ENCODE results near the gene INKA2.
"Not testable (repeated sequence)": the region's sequence is repeated elsewhere in the genome, so short reads cannot be mapped to it uniquely, and the experiment has no call there.

INKA2 gene

DNA sequence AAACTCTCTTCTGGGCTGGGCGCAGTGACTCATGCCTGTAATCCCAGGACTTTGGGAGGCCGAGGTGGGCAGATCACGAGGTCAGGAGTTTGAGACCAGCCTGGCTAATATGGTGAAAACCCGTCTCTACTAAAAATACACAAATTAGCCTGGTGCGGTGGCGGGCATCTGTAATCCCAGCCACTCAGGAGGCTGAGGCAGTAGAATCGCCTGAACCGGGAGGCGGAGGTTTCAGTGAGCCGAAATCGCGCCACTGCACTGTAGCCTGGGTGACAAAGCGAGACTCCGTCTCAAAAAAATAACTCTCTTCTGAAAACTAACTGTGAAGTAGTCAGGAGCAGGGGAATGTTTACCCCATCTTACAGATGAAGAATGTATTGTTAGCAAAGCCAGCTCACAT is 3.1 kb upstream of the INKA2 start:
- Mint-ChIP-seq H3K27me3 (peaks cover 43% of the 10 kb centered on the region), H3K4me1 (peaks cover 19% of the 10 kb centered on the region)
- not testable (repeated sequence) for ATAC-seq; H3K27ac Mint-ChIP-seq; H3K4me3 Mint-ChIP-seq; DNase-seq; H3K9me3 Mint-ChIP-seq; H3K36me3 Mint-ChIP-seq (ENCODE audit: low read depth)

DNA sequence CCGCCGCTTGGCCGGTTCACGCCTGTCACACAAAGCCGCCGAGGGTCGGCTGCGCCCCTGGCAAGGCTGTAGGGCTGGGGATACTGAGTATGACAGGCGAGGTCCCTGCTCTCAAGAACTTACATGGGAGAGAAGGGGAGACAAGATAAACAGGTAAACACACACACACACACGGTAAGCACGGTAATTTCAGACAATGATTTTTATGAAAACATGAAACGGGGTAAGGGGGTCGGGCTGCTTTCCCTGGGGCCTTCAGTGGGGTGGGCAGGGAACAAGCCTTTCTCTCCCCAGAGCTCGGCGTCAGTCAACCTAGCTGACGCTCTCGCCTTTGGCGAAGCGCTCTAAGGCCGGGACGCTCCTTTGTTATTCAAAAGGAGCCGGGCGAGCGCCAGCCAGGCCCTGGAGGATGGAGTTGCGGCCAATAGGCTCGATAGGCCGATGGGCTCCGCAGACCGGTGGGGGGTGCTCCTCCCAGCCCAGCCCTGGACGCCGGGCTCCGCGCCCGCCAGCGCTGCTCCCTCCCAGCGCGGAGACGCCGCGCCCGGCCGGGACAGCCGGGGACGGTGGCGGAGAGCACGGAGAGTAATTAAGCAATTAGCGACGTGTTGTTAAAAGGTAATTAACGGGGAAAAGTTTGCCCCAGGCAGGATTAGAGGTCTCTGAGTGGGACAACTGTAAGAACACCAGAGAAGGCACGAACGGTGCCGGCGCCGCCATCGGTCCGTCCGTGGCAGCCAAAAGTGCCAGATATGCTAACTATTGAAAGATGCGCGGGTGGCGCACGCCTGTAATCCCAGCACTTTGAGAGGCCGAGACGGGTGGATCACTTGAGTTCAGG is 950 bp upstream of the INKA2 start:
- ATAC-seq, result no peak
- Mint-ChIP-seq H3K27ac (no peak overlapping the region), H3K36me3 (ENCODE audit: low read depth) (no peaks in the 10 kb centered on the region), H3K27me3 (peaks cover 46% of the 10 kb centered on the region), H3K4me1 (peaks cover 19% of the 10 kb centered on the region), H3K9me3 (no peaks in the 10 kb centered on the region), H3K4me3 (peak overlapping the region; percentile 82)
- DNase-seq, result peak; percentile 18

GRCh38 chr1:111738436-111739193 is 580 bp downstream of the INKA2 start:
- peak overlapping the region; percentile 82 for H3K4me3 Mint-ChIP-seq
- ATAC-seq (peak; percentile 60), DNase-seq (peak; percentile 51)
- H3K36me3 Mint-ChIP-seq (ENCODE audit: low read depth), result no peaks in the 10 kb centered on the region
- peaks cover 46% of the 10 kb centered on the region for H3K27me3 Mint-ChIP-seq
- H3K4me1 Mint-ChIP-seq, result peaks cover 19% of the 10 kb centered on the region
- H3K27ac Mint-ChIP-seq, result peak overlapping the region; percentile 81
- no peaks in the 10 kb centered on the region for H3K9me3 Mint-ChIP-seq

- Mint-ChIP-seq H3K27ac (peak overlapping the region; percentile 22), H3K4me1 (peaks cover 19% of the 10 kb centered on the region)
- ATAC-seq, result no peak
Observed at GRCh38 chr1:111738133-111738435, 1.1 kb downstream of the INKA2 start.

DNA sequence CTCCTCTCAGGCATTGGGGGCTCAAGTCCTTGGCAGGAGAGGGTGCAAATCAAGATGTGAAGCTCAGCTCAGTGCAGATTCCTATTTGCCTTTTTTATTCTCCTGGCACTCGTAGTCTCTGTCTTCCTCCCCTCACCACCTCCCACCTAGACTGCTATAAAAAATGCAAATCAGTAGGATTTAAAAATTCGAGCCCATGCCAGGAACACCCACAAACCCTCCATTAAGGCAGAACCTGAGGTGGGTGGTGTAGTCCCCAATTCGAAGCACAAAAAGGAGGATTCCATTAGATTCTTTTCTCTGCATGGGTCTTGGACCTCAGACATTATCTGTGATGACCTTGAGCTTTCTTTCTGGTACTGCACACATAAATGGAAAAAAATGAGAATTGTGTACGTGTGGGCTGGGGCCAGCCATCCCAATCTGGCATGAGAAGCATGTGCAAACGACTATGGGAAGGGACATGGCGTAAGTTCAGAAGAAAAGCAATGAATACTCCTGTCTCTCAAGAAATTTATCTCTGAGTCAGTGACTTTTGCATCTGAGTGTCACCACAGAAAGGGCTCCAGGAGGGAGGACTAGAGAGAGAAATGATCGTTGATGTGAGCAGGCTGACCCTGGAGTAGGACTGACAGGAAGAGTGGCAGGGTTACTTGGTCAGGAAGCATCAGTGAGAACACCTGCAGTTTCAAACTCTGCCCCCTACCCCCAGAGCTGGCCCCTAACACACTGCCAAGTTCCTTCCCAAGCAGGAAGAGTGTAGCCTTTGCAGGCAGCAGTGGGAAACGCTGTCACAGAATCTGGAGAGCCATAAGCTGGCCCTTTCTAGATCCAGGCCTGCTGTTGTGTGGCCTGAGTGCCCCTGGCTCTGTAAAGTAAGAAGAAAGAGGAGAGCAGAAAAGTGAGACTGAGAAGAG is 1.7 kb downstream of the INKA2 start:
- DNase-seq (no peak), ATAC-seq (no peak)
- Mint-ChIP-seq H3K27me3 (peaks cover 43% of the 10 kb centered on the region), H3K4me3 (peak overlapping the region; percentile 82), H3K36me3 (ENCODE audit: low read depth) (no peaks in the 10 kb centered on the region), H3K4me1 (peaks cover 19% of the 10 kb centered on the region), H3K9me3 (no peaks in the 10 kb centered on the region), H3K27ac (peak overlapping the region; percentile 22)

More at GRCh38 chr1:111738133-111738435, 1.1 kb downstream of the INKA2 start:
- no peak for DNase-seq
- peak overlapping the region; percentile 82 for H3K4me3 Mint-ChIP-seq
- no peaks in the 10 kb centered on the region for H3K36me3 Mint-ChIP-seq (ENCODE audit: low read depth)
- H3K9me3 Mint-ChIP-seq, result no peaks in the 10 kb centered on the region
- H3K27me3 Mint-ChIP-seq, result peaks cover 46% of the 10 kb centered on the region

GRCh38 chr1:111736548-111737215 is 2.5 kb downstream of the INKA2 start:
- H3K27me3 Mint-ChIP-seq, result peaks cover 36% of the 10 kb centered on the region
- H3K36me3 Mint-ChIP-seq (ENCODE audit: low read depth), result no peaks in the 10 kb centered on the region
- DNase-seq (no peak), ATAC-seq (no peak)
- no peak overlapping the region for H3K27ac Mint-ChIP-seq
- H3K4me1 Mint-ChIP-seq, result peaks cover 19% of the 10 kb centered on the region
- no peak overlapping the region for H3K4me3 Mint-ChIP-seq
- no peaks in the 10 kb centered on the region for H3K9me3 Mint-ChIP-seq

DNA sequence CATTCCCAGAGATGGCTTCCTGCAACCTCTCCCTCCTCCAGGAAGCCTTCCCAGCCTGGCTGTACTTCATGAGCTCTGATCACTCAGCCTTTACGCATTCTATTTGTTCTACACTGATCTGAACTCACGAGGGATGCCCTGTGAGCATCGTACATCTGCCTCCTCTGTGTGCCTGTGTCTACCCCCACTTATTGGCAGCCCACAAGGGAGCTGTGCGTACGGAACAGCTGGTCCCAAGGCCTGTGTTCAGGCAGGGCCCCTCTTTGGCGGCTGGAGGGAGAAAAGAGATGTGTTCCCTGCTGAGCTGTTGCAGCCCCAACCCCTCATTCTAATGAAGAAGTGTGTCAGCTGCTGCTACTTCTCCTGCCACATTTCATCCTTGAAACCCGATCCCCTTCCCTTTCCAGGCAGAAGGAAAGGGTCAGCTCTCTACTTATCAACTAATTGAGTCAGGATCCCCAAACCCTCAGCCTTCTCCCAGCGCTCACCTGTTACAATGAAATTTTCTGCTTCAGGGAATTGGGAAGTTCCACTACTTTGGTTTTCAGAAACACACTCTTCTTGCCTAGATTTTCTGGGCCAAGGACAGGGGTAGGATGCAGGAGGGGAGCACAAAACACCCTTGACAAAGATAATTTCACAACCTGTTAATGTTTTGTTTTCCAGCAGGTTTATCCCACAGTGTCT is 3.2 kb downstream of the INKA2 start:
- DNase-seq (no peak), ATAC-seq (no peak)
- Mint-ChIP-seq H3K9me3 (no peaks in the 10 kb centered on the region), H3K36me3 (ENCODE audit: low read depth) (no peaks in the 10 kb centered on the region), H3K27ac (no peak overlapping the region), H3K27me3 (peaks cover 29% of the 10 kb centered on the region), H3K4me1 (peaks cover 19% of the 10 kb centered on the region), H3K4me3 (no peak overlapping the region)

GRCh38 chr1:111735321-111735720 is 3.9 kb downstream of the INKA2 start:
- peaks cover 16% of the 10 kb centered on the region for H3K4me1 Mint-ChIP-seq
- H3K9me3 Mint-ChIP-seq, result no peaks in the 10 kb centered on the region
- H3K27me3 Mint-ChIP-seq, result peaks cover 22% of the 10 kb centered on the region
- no peak overlapping the region for H3K27ac Mint-ChIP-seq
- no peak for ATAC-seq
- no peak overlapping the region for H3K4me3 Mint-ChIP-seq
- no peak for DNase-seq
- H3K36me3 Mint-ChIP-seq (ENCODE audit: low read depth), result no peaks in the 10 kb centered on the region

- Mint-ChIP-seq H3K27ac (no peak overlapping the region), H3K36me3 (ENCODE audit: low read depth) (no peaks in the 10 kb centered on the region), H3K4me3 (no peak overlapping the region), H3K9me3 (no peaks in the 10 kb centered on the region), H3K4me1 (peaks cover 13% of the 10 kb centered on the region), H3K27me3 (peaks cover 18% of the 10 kb centered on the region)
- DNase-seq (no peak), ATAC-seq (no peak)
Observed at GRCh38 chr1:111734856-111735255, 4.3 kb downstream of the INKA2 start.

GRCh38 chr1:111734426-111734825 is 4.8 kb downstream of the INKA2 start:
- Mint-ChIP-seq H3K36me3 (ENCODE audit: low read depth) (no peaks in the 10 kb centered on the region), H3K27ac (no peak overlapping the region), H3K27me3 (peaks cover 14% of the 10 kb centered on the region), H3K4me3 (no peak overlapping the region), H3K9me3 (no peaks in the 10 kb centered on the region), H3K4me1 (peaks cover 11% of the 10 kb centered on the region)
- ATAC-seq (no peak), DNase-seq (no peak)

DNA sequence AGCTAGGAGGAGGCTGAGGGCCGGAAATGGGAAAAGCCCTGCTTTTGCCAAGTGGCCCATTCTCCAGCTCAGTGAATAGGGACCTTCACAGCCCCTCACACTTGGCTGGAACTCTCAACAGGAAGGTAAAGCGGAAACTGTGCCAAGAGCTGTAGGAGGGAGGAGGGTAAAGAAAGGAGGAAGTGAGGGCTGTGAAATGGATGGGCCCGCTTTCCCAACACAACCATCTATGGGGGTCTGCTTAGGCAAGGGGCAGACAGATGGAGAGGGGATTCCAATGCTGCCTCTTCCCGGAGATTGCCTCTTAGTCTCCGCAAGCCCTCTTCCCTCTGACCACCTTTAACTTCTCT is 5.2 kb downstream of the INKA2 start:
- ATAC-seq (no peak), DNase-seq (no peak)
- H3K27ac Mint-ChIP-seq, result no peak overlapping the region
- H3K27me3 Mint-ChIP-seq, result peaks cover 14% of the 10 kb centered on the region
- no peaks in the 10 kb centered on the region for H3K9me3 Mint-ChIP-seq
- H3K4me3 Mint-ChIP-seq, result no peak overlapping the region
- H3K4me1 Mint-ChIP-seq, result peaks cover 11% of the 10 kb centered on the region
- H3K36me3 Mint-ChIP-seq (ENCODE audit: low read depth), result no peaks in the 10 kb centered on the region

GRCh38 chr1:111733183-111733991 is 5.8 kb downstream of the INKA2 start:
- no peak for ATAC-seq
- no peak for DNase-seq
- no peak overlapping the region for H3K4me3 Mint-ChIP-seq
- no peak overlapping the region for H3K27ac Mint-ChIP-seq
- H3K27me3 Mint-ChIP-seq, result peaks cover 12% of the 10 kb centered on the region
- peaks cover 8% of the 10 kb centered on the region for H3K4me1 Mint-ChIP-seq
- H3K36me3 Mint-ChIP-seq (ENCODE audit: low read depth), result no peaks in the 10 kb centered on the region
- no peaks in the 10 kb centered on the region for H3K9me3 Mint-ChIP-seq

GRCh38 chr1:111732718-111733117 is 6.5 kb downstream of the INKA2 start:
- Mint-ChIP-seq H3K4me1 (peaks cover 4% of the 10 kb centered on the region), H3K36me3 (ENCODE audit: low read depth) (no peaks in the 10 kb centered on the region), H3K4me3 (no peak overlapping the region), H3K9me3 (no peaks in the 10 kb centered on the region), H3K27ac (no peak overlapping the region), H3K27me3 (peaks cover 8% of the 10 kb centered on the region)
- DNase-seq (no peak), ATAC-seq (no peak)

All from activated naive CD8-positive, alpha-beta T cell treated with anti-CD3 and anti-CD28 coated beads, Interleukin-2, amount 50 U/mL, for 24 hours (primary cell).